Activated CD4-positive, alpha-beta T cell treated with anti-CD3 and anti-CD28 coated beads, Interleukin-2, amount 10 ng/mL, durations not matched to agents 7 days and 5 days (primary cell): ENCODE data around the gene ZBTB22. TPM values are rescaled to one million over a fixed set of nuclear protein-coding genes. Genes with fewer than 3 reads are reported as not detected.

Experiments used
- CTCF ChIA-PET: fragments of 350-600 bp; sonication (Branson Sonifier 250); formaldehyde crosslinking; loops from one replicate; lab custom pipeline; 2021; ENCODE audit warnings: antibody characterized with exemption; lab: Charles Lee
- POLR2A ChIA-PET: fragments of 350-600 bp; sonication (Branson Sonifier 250); formaldehyde crosslinking; loops from one replicate; lab custom pipeline; 2021; ENCODE audit warnings: antibody characterized with exemption; lab: Charles Lee
- DNase-seq: peaks from one replicate; pipeline ENCODE4 v3.0.0-alpha.2; 2020
- H3K27ac Mint-ChIP-seq: one replicate; pipeline ENCODE4 v1.8.0; 2021; ENCODE audit warnings: mild to moderate bottlenecking, moderate library complexity, mixed read lengths
- H3K27me3 Mint-ChIP-seq: one replicate; pipeline ENCODE4 v1.8.0; 2021; ENCODE audit warnings: mixed read lengths
- H3K36me3 Mint-ChIP-seq: one replicate; pipeline ENCODE4 v1.8.0; 2021; ENCODE audit warnings: low read depth, mixed read lengths
- H3K4me1 Mint-ChIP-seq: one replicate; pipeline ENCODE4 v1.8.0; 2021; ENCODE audit warnings: mixed read lengths
- H3K4me3 Mint-ChIP-seq: one replicate; pipeline ENCODE4 v1.8.0; 2021; ENCODE audit warnings: mild to moderate bottlenecking, moderate library complexity, mixed read lengths
- H3K9me3 Mint-ChIP-seq: one replicate; pipeline ENCODE4 v1.8.0; 2021; ENCODE audit warnings: mixed read lengths
- microRNA-seq: library from miRNA; unstranded; fragments of <30 nt; microRNA quantifications from one replicate; pipeline ENCODE4 v1.2.0, GENCODE V29; 2021; ENCODE audit warnings: borderline microRNAs expressed, borderline replicate concordance
- total RNA-seq, 2 experiments: library from RNA; stranded (reverse); gene quantifications; one replicate each; pipeline ENCODE4 v1.2.3, GENCODE V29; 2021

The ZBTB22 gene
- total RNA-seq, 2 experiments from 2014 or later: 15.8 to 16.9 TPM

GRCh38 chr6:33273129-33273923, 44.2 kb downstream of the ZBTB22 start:
- H3K9me3 Mint-ChIP-seq: no peaks in the 10 kb centered on the region
- H3K27me3 Mint-ChIP-seq: no peaks in the 10 kb centered on the region
- H3K36me3 Mint-ChIP-seq: peaks cover 62% of the 10 kb centered on the region
- DNase-seq: no peak
- CTCF ChIA-PET: interaction anchor here (1.2 to 1.7 kb wide), 2 partner anchors 16 to 22 kb away, joined by 3 to 6 read pairs; partner anchors contain the start of genes PFDN6 and WDR46
- peaks cover 68% of the 10 kb centered on the region for H3K4me1 Mint-ChIP-seq
- H3K4me3 Mint-ChIP-seq: peak overlapping the region; percentile 95
- POLR2A ChIA-PET: no interaction called here
- H3K27ac Mint-ChIP-seq: peak overlapping the region; percentile 98

DNA sequence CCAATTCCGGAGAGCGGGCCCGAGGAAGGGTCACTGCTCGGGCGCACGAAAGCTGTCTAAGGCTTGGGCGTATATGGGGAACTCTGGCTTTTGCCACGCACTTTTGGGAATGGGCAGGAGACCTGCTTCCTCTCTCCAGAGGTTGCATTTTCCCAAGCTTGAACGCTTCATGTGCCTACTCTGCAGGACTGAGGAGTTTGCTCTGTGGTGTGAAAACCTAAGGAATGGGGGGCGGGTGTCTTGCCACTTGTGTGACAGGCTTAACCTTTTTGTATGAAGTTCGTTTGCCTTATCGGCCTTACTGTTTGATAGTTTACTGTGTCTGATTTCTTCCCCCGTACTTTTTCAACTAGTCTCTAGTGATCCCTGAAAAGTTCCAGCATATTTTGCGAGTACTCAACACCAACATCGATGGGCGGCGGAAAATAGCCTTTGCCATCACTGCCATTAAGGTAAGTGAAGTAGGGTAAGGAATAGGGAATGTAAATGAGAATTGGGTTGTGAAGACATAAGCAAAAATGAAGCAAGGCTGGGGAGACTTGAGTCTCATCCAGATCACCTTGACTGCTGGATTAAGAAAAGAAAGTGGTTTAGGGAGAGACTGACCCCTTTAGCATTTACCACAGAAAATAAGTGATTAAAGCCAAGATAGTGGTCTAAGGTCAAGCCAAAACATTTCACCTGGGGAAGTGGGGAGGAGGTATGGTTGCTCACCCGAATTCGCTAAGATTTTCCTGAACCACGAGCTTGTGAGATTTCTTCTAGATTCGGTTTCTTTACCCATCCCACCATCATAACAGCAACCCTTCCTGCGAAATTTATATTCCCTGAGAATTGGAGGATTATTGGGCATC, 45.0 kb downstream of the ZBTB22 start:
- H3K4me1 Mint-ChIP-seq: peaks cover 62% of the 10 kb centered on the region
- POLR2A ChIA-PET: interaction anchor here (1.2 to 1.8 kb wide), 2 partner anchors 23 to 27 kb away, joined by 7 to 11 read pairs; partner anchors contain the start of gene RGL2

DNA sequence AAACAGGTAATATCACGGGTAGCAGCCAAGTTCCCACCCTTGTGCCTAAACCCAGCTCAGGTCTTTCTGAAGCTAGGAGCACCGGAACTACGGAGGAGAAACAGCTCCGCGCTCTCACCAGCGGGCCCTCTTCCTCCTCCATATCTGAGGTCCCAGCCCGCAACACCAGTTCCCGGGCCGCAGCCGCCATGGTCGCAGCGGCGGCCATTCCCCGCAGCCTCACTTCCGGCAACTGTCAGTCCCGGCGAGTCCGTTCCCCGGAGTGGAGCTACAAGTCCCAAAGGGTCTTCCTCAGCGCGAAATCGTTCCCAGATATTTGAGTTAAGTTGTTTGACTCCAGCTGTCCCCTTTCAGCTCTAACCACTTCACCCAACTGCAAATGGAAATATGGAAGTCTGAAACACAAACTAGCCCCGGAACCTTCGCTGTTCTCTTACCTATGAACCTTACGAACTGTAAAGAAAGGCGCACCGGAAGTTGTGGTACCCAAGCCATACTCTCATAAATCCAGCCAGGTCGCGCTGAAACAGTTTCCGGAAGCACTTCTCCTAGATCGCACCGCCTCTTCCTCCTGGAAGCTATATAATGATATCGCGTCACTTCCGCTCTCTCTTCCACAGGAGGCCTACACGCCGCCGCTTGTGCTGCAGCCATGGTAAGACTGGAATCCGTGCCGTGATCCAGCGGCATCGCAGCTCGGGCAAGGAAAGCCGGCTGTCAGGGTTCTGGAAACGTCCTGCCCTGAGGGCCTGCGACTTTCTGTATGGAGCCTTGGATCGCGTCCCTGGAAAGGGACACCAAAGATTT, 45.9 kb downstream of the ZBTB22 start, which contains the start of the genes RPS18 and VPS52:
Gene RPS18, plus strand, starts transcription at position 608 of the 807 bp plus-strand sequence. Its CDS starts 45 bp downstream, at position 653.
Gene VPS52, minus strand, starts transcription at position 409 of the 807 bp plus-strand sequence. Its CDS starts 201 bp downstream, at position 208.
- ChIA-PET CTCF (interaction anchor here (0.6 to 3.6 kb wide), 10 partner anchors 9 to 1152 kb away, joined by 3 to 13 read pairs (median 4); partner anchors contain the start of genes CUTA, PFDN6 and WDR46), POLR2A (interaction anchor here (1.2 to 1.8 kb wide), 3 partner anchors 22 to 300 kb away, joined by 7 to 11 read pairs (median 11); partner anchors contain the start of gene RGL2)
- Mint-ChIP-seq H3K27ac (peak within 1 kb of the TSS; percentile 98), H3K4me1 (peaks cover 61% of the 10 kb centered on the region), H3K4me3 (peak within 1 kb of the TSS; percentile 95), H3K9me3 (no peaks in the 10 kb centered on the region), H3K27me3 (no peaks in the 10 kb centered on the region), H3K36me3 (peaks cover 67% of the 10 kb centered on the region)
- DNase-seq: peak; percentile 96

More for the DNA sequence above, 45.0 kb downstream of the ZBTB22 start:
- no peak for DNase-seq
- no peaks in the 10 kb centered on the region for H3K27me3 Mint-ChIP-seq
- CTCF ChIA-PET: interaction anchor here (0.6 to 2.5 kb wide), 7 partner anchors 10 to 1151 kb away, joined by 3 to 13 read pairs (median 5); partner anchors contain the start of genes PFDN6 and WDR46
- peak overlapping the region; percentile 95 for H3K4me3 Mint-ChIP-seq
- H3K27ac Mint-ChIP-seq: peak overlapping the region; percentile 98
- H3K36me3 Mint-ChIP-seq: peaks cover 68% of the 10 kb centered on the region
- no peaks in the 10 kb centered on the region for H3K9me3 Mint-ChIP-seq

- Mint-ChIP-seq H3K36me3 (peaks cover 64% of the 10 kb centered on the region), H3K9me3 (no peaks in the 10 kb centered on the region), H3K4me1 (peaks cover 55% of the 10 kb centered on the region), H3K4me3 (peak overlapping the region; percentile 95), H3K27ac (peak overlapping the region; percentile 98), H3K27me3 (no peaks in the 10 kb centered on the region)
- CTCF ChIA-PET: interaction anchor here (0.6 to 3.6 kb wide), 4 partner anchors 10 to 68 kb away, joined by 4 to 13 read pairs (median 9); partner anchors contain the start of genes PFDN6 and WDR46
- POLR2A ChIA-PET: interaction anchor here (1.2 to 1.8 kb wide), 3 partner anchors 22 to 300 kb away, joined by 7 to 11 read pairs (median 11); partner anchors contain the start of gene RGL2
- no peak for DNase-seq
Measured at GRCh38 chr6:33271117-33271467, 46.5 kb downstream of the ZBTB22 start.

Small RNA genes within 50 kb of the gene (microRNA-seq; reads per million reads assigned to microRNA genes)
- gene MIR6834 (not detected), gene MIR6873 (not detected)

Other genes with a start within 250 kb of the ZBTB22 start
- 10 to 100 TPM; 26.2 to 29.6 TPM for gene HLA-DPA1, start 244.1 kb downstream of the ZBTB22 start, total RNA-seq
- 10 to 100 TPM; 24.7 to 26.2 TPM for gene HLA-DPB1, start 241.8 kb downstream of the ZBTB22 start, total RNA-seq
- 1 to 10 TPM; 1.3 to 1.4 TPM for gene COL11A2, start 125.3 kb downstream of the ZBTB22 start, total RNA-seq
- 10 to 100 TPM; 45.0 to 46.2 TPM for gene RXRB, start 117.1 kb downstream of the ZBTB22 start, total RNA-seq
- gene SLC39A7, start 116.9 kb downstream of the ZBTB22 start, total RNA-seq: 10 to 100 TPM; 34.8 to 48.5 TPM
- 10 to 100 TPM; 11.0 to 13.6 TPM for gene HSD17B8, start 113.1 kb downstream of the ZBTB22 start, total RNA-seq
- 10 to 100 TPM; 38.1 to 44.0 TPM for gene RING1, start 109.2 kb downstream of the ZBTB22 start, total RNA-seq
- 10 to 100 TPM; 79.1 to 84.0 TPM for gene VPS52, start 45.9 kb downstream of the ZBTB22 start, total RNA-seq
- 1,000 to 10,000 TPM; 2,438 to 3,135 TPM for gene RPS18, start 45.7 kb downstream of the ZBTB22 start, total RNA-seq
- 10 to 100 TPM; 18.3 to 21.5 TPM for gene B3GALT4, start 40.6 kb downstream of the ZBTB22 start, total RNA-seq
- gene WDR46, start 28.5 kb downstream of the ZBTB22 start, total RNA-seq: 10 to 100 TPM; 53.4 to 54.8 TPM
- gene PFDN6, start 28.1 kb downstream of the ZBTB22 start, total RNA-seq: 10 to 100 TPM; 57.0 to 67.2 TPM
- gene RGL2, start 18.8 kb downstream of the ZBTB22 start, total RNA-seq: 10 to 100 TPM; 52.6 to 52.8 TPM
- gene TAPBP, start 3.7 kb downstream of the ZBTB22 start, total RNA-seq: 100 to 1,000 TPM; 246 to 263 TPM
- gene DAXX, start 5.2 kb upstream of the ZBTB22 start, total RNA-seq: 100 to 1,000 TPM in 1 of 2 experiments, 10 to 100 TPM in 1; 98.9 to 113 TPM
- gene KIFC1, start 74.1 kb upstream of the ZBTB22 start, total RNA-seq: 100 to 1,000 TPM; 157 to 167 TPM
- 10 to 100 TPM; 34.2 to 37.7 TPM for gene PHF1, start 93.3 kb upstream of the ZBTB22 start, total RNA-seq
- gene CUTA, start 100.4 kb upstream of the ZBTB22 start, total RNA-seq: 100 to 1,000 TPM; 191 to 207 TPM
- 10 to 100 TPM; 42.9 to 44.9 TPM for gene SYNGAP1, start 102.3 kb upstream of the ZBTB22 start, total RNA-seq
- 1 to 10 TPM; 9.0 to 9.9 TPM for gene ZBTB9, start 136.8 kb upstream of the ZBTB22 start, total RNA-seq